Neural cell (in vitro differentiated cells): ENCODE measurements around the gene GNAI1. TPM values are rescaled to one million over a fixed set of nuclear protein-coding genes. Genes with fewer than 3 reads are reported as not detected.

Experiments
- H2AFZ ChIP-seq: fragments of 200-600, 300-800 bp; sonication (generic), shearing (Covaris generic); 2 replicates; pipeline ENCODE4 v1.6.0; 2014; ENCODE audit warnings: low read depth, mild to moderate bottlenecking, antibody characterized with exemption, low read length, moderate library complexity
- H3F3A ChIP-seq: fragments of 200-600 bp; shearing (Covaris generic); 2 replicates; pipeline ENCODE4 v1.6.1; 2016; ENCODE audit warnings: mild to moderate bottlenecking, moderate library complexity, mixed read lengths, antibody characterized with exemption, low read length; ENCODE audit not compliant: insufficient read depth, poor library complexity, severe bottlenecking
- H3K27ac ChIP-seq: fragments of 200-600, 300-800 bp; sonication (generic), shearing (Covaris generic); 2 replicates; pipeline ENCODE4 v1.5.1; 2014; ENCODE audit warnings: mild to moderate bottlenecking, low read length, moderate library complexity
- H3K27me3 ChIP-seq: fragments of 300-800, 200-600 bp; sonication (generic), shearing (Covaris generic); 2 replicates; pipeline ENCODE4 v1.6.0; 2014; ENCODE audit warnings: mild to moderate bottlenecking, low read depth, low read length, moderate library complexity; ENCODE audit not compliant: insufficient read depth
- H3K36me3 ChIP-seq: fragments of 300-800, 200-600 bp; sonication (generic), shearing (Covaris generic); 2 replicates; pipeline ENCODE4 v1.5.1; 2014; ENCODE audit warnings: mild to moderate bottlenecking, antibody characterized with exemption, low read length, moderate library complexity; ENCODE audit not compliant: insufficient read depth
- H3K4me2 ChIP-seq: fragments of 300-800, 200-600 bp; sonication (generic), shearing (Covaris generic); 2 replicates; pipeline ENCODE4 v1.6.0; 2014; ENCODE audit warnings: mild to moderate bottlenecking, low read length
- H3K4me3 ChIP-seq: fragments of 300-800, 200-600 bp; sonication (generic), shearing (Covaris generic); 2 replicates; pipeline ENCODE4 v1.5.1; 2014; ENCODE audit warnings: mild to moderate bottlenecking, low read length, moderate library complexity
- H3K79me2 ChIP-seq: fragments of 200-600 bp; shearing (Covaris generic); replicated peaks from 2 replicates; pipeline ENCODE4 v1.6.0; 2014; ENCODE audit warnings: mild to moderate bottlenecking, low read length, moderate library complexity; ENCODE audit not compliant: insufficient read depth
- H3K9ac ChIP-seq: fragments of 300-800, 200-600 bp; sonication (generic), shearing (Covaris generic); 2 replicates; pipeline ENCODE4 v1.6.1; 2016; ENCODE audit warnings: mild to moderate bottlenecking, low read length, mixed read lengths
- H3K9me2 ChIP-seq: fragments of 200-600 bp; shearing (Covaris generic); 2 replicates; pipeline ENCODE4 v1.6.1; 2016; ENCODE audit warnings: mild to moderate bottlenecking, low read length, mixed read lengths; ENCODE audit not compliant: insufficient read depth
- H3K9me3 ChIP-seq: fragments of 200-600, 300-800 bp; sonication (generic), shearing (Covaris generic); 2 replicates; pipeline ENCODE4 v1.6.1; 2016; ENCODE audit warnings: mild to moderate bottlenecking, mixed run types, low read length, moderate library complexity, mixed read lengths
- H4K20me1 ChIP-seq: fragments of 200-600 bp; shearing (Covaris generic); 2 replicates; pipeline ENCODE4 v1.6.1; 2016; ENCODE audit warnings: mild to moderate bottlenecking, mixed run types; ENCODE audit not compliant: insufficient read depth
- CTCF ChIP-seq: fragments of 450-650 bp; IDR thresholded peaks from 2 replicates; pipeline ENCODE4 v1.5.1; 2014; ENCODE audit warnings: antibody characterized with exemption, mild to moderate bottlenecking, moderate library complexity; ENCODE audit not compliant: poor library complexity, severe bottlenecking
- EP300 ChIP-seq: fragments of 450-650 bp; conservative IDR thresholded peaks from 2 replicates; pipeline ENCODE4 v1.6.1; 2014; ENCODE audit warnings: antibody characterized with exemption, mild to moderate bottlenecking, moderate library complexity; ENCODE audit not compliant: poor library complexity, severe bottlenecking
- EZH2 ChIP-seq: fragments of 200-600, 300-800 bp; shearing (Covaris generic), sonication (generic); IDR thresholded peaks from 2 replicates; pipeline ENCODE4 v1.6.1; 2014; ENCODE audit warnings: antibody characterized with exemption, low read length, borderline replicate concordance, mild to moderate bottlenecking; ENCODE audit not compliant: insufficient read depth, poor library complexity, severe bottlenecking
- MXI1 ChIP-seq: fragments of 450-650 bp; conservative IDR thresholded peaks from 2 replicates; pipeline ENCODE4 v1.6.1; 2014; ENCODE audit warnings: antibody characterized with exemption, mild to moderate bottlenecking; ENCODE audit not compliant: poor library complexity, severe bottlenecking
- POLR2AphosphoS5 ChIP-seq: IDR thresholded peaks from 2 replicates; pipeline ENCODE4 v1.6.1; 2012
- RAD21 ChIP-seq: fragments of 450-650 bp; conservative IDR thresholded peaks from 2 replicates; pipeline ENCODE4 v1.6.1; 2014; ENCODE audit warnings: antibody characterized with exemption, mild to moderate bottlenecking, moderate library complexity
- REST ChIP-seq: IDR thresholded peaks from 2 replicates; pipeline ENCODE4 v1.6.1; 2012; ENCODE audit warnings: borderline replicate concordance
- SMC3 ChIP-seq: fragments of 450-650 bp; conservative IDR thresholded peaks from 2 replicates; pipeline ENCODE4 v1.6.1; 2014; ENCODE audit warnings: antibody characterized with exemption, mild to moderate bottlenecking, moderate library complexity; ENCODE audit not compliant: poor library complexity
- TAF1 ChIP-seq: IDR thresholded peaks from 2 replicates; pipeline ENCODE4 v1.6.1; 2012; ENCODE audit warnings: low read depth
- polyA plus RNA-seq: library from polyadenylated mRNA; depleted of rRNA; stranded (reverse); fragments of >200 nt; gene quantifications from 2 replicates; pipeline ENCODE4 v1.2.3, GENCODE V29; 2014

The GNAI1 gene
- polyA plus RNA-seq, 1 donor from 2014 or later = 69.3 TPM

GRCh38 chr7:80131675-80132435 lies 2.8 kb upstream of the GNAI1 start:
- TF ChIP-seq RAD21 (no peak), EZH2 (no peak), SMC3 (no peak), CTCF (no peak), POLR2AphosphoS5 (no peak), MXI1 (no peak), REST (no peak), TAF1 (no peak), EP300 (no peak)
- Histone ChIP-seq H2AFZ (no peak overlapping the region), H3K36me3 (no peaks in the 10 kb centered on the region), H3K79me2 (no peaks in the 10 kb centered on the region), H3K9me2 (no peaks in the 10 kb centered on the region), H3K9ac (no peak overlapping the region), H3K27me3 (no peaks in the 10 kb centered on the region), H3K9me3 (no peaks in the 10 kb centered on the region), H3K27ac (no peak overlapping the region), H3F3A (peaks cover 4% of the 10 kb centered on the region), H3K4me3 (no peak overlapping the region), H4K20me1 (no peaks in the 10 kb centered on the region), H3K4me2 (no peak overlapping the region)

- H2AFZ ChIP-seq = no peak overlapping the region
Observed at GRCh38 chr7:80132594-80132993, 2.0 kb upstream of the GNAI1 start.

More at GRCh38 chr7:80132594-80132993, 2.0 kb upstream of the GNAI1 start:
- Histone ChIP-seq H3K4me2 (no peak overlapping the region), H3K9me2 (no peaks in the 10 kb centered on the region), H3K27ac (no peak overlapping the region), H3F3A (peaks cover 5% of the 10 kb centered on the region), H3K27me3 (no peaks in the 10 kb centered on the region), H3K9me3 (no peaks in the 10 kb centered on the region), H3K79me2 (peaks cover 2% of the 10 kb centered on the region), H3K9ac (no peak overlapping the region), H3K36me3 (no peaks in the 10 kb centered on the region), H3K4me3 (no peak overlapping the region), H4K20me1 (no peaks in the 10 kb centered on the region)
- no peak for TF ChIP-seq MXI1
- TF ChIP-seq EP300 = no peak
- TF ChIP-seq EZH2 = no peak
- TF ChIP-seq RAD21 = no peak
- TF ChIP-seq SMC3 = no peak
- TF ChIP-seq REST = no peak
- TF ChIP-seq POLR2AphosphoS5 = no peak
- no peak for TF ChIP-seq TAF1
- TF ChIP-seq CTCF = no peak
